Measurements from ENCODE around the gene OR2T10.
"Not testable (repeated sequence)": the region's sequence is repeated elsewhere in the genome, so short reads cannot be mapped to it uniquely, and the experiment has no call there.

The OR2T10 gene, protein sequence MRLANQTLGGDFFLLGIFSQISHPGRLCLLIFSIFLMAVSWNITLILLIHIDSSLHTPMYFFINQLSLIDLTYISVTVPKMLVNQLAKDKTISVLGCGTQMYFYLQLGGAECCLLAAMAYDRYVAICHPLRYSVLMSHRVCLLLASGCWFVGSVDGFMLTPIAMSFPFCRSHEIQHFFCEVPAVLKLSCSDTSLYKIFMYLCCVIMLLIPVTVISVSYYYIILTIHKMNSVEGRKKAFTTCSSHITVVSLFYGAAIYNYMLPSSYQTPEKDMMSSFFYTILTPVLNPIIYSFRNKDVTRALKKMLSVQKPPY

DNA sequence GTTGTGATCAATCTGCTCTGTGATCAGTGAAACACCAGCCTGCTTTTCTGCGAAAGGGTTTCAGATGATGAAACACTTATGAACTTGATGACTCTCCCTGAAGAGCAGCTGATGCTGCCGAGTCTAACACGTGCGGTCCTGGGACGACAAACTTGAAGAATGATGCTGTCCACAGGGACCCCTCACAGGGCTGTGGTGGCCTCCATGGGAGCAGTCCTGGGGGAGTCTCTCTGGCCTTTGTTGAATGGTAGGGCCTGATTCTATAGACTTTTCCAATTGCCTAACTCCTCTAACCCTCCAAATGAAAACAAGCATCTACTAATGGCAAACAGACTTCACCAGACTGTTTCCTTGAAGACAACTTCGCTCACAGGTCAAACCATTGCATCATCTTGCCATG is at the start of gene OR2T10:
Gene OR2T10 (minus strand): TSS at position 112 of the 400 bp plus-strand sequence. CDS start 3,932 bp downstream, outside the sequence.
- FAIRE-seq (no peak), DNase-seq (ENCODE audit: insufficient read length, low spot score) (no peak)

DNA sequence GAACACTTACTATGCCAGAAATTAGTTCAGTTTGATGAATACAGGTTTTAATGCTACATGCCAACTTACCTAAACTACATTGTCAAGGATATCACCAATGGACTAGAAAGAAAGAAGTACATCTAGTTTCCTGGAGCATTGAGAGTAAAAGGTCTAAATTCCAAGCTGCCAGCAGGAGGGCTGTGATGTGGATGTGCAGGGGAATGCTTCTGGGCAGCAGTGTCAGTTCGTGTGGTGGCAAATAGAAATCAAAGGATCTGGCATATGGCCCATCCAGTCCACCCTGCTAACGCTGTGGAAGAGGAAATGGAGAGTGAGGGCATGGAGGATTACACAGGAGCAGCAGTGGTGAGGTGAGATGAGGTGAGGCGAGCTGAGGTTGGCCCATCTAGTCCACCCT is 47.7 kb upstream of the OR2T10 start, which contains the start of gene OR2T35:
Gene OR2T35 (minus strand): TSS at position 101 of the 400 bp plus-strand sequence. CDS start 6,020 bp downstream, outside the sequence.
- not testable (repeated sequence) for DNase-seq (ENCODE audit: insufficient read length, low spot score); FAIRE-seq

DNA sequence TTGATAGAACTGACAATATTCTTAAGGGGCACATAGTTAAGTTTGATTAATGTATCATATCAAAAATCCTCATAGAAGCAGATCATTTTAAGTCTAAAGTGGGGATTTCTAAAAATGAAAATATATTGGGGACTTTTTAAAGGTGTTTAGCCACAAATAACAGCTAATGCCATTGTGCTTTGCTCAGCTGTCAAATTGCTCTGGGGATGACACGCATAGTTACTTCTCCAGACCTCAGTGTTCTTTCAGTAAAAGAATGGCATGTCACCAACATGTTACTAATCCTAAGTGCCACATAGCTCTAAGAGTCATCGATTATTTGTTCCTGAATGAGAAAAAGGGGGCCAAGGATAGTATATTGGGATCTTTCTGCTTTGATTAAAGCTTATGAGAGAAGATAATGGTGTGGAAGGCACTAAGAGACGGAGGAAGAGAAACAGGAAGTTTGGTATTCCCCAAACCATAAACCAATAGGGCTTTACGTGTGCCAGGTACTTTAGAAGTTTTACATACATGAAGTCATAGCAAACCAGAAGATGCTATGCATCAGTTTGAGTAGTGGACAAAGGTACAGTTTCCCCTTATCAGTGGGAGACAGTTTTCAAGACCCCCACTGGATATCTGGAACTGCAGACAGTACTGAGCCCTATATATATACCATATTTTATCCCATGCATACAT is 45.6 kb upstream of the OR2T10 start:
- FAIRE-seq = peak; percentile 59
- not testable (repeated sequence) for DNase-seq (ENCODE audit: insufficient read length, low spot score)

DNA sequence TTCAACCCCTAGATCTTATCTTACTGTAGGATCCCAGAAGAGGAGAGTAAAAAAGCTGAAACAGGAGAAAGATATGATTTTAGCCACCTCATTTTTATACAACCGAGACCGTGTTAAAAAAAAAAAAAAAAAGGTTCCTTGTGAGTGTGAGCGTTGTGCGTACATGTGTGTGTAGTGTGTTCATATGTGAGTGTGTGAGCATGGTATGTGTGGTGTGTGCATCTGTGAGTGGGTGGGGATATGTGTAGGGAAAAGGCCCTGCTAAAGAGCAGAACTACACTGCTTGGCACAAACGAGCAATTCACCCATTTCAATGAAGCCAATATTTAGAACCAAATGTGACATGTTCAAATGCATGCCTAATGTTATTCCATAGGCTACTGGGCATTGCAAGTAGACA is 44.1 kb upstream of the OR2T10 start:
- not testable (repeated sequence) for FAIRE-seq; DNase-seq (ENCODE audit: insufficient read length, low spot score)

DNA sequence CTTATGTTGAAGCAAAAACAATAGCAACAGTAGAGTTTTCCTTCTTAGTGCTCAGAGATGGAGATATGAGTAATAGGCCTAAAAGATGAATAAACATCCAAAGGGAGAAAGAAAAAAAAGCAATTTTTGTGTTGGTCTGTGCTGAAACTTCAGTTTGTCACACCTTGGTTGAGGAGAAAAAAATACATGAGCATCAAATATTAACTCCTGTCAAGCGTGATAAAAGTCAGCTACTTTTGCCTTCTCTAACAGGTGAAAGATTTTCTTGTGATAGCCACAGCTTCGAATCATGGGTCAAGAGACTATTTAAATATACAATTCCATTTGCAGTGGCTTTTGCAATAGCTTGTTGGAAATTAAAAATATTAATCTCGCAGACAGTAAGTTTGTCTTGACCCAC is 43.4 kb upstream of the OR2T10 start:
- FAIRE-seq; DNase-seq (ENCODE audit: insufficient read length, low spot score): not testable (repeated sequence)

- DNase-seq (ENCODE audit: insufficient read length, low spot score) = not testable (repeated sequence)
- peak; percentile 66 for FAIRE-seq
These were observed 42.2 kb upstream of the OR2T10 start for GRCh38 chr1:248639652-248640051.

- FAIRE-seq; DNase-seq (ENCODE audit: insufficient read length, low spot score): not testable (repeated sequence)
These were observed 39.1 kb upstream of the OR2T10 start for GRCh38 chr1:248636612-248637011.

- FAIRE-seq; DNase-seq (ENCODE audit: insufficient read length, low spot score): not testable (repeated sequence)
These were observed 37.5 kb upstream of the OR2T10 start, which contains the start of gene OR2T11 for GRCh38 chr1:248634991-248635390. Gene OR2T11 (minus strand): TSS chr1:248635091. CDS start chr1:248627128, 7,963 bp downstream.

GRCh38 chr1:248631354-248632008 is 34.0 kb upstream of the OR2T10 start:
- FAIRE-seq (no peak), DNase-seq (ENCODE audit: insufficient read length, low spot score) (no peak)

- FAIRE-seq = no peak
These were observed 33.1 kb upstream of the OR2T10 start for GRCh38 chr1:248630551-248630950.

GRCh38 chr1:248627971-248628844 is 30.7 kb upstream of the OR2T10 start:
- DNase-seq (ENCODE audit: insufficient read length, low spot score) = no peak
- FAIRE-seq = no peak

More at GRCh38 chr1:248630551-248630950, 33.1 kb upstream of the OR2T10 start:
- no peak for DNase-seq (ENCODE audit: insufficient read length, low spot score)

DNA sequence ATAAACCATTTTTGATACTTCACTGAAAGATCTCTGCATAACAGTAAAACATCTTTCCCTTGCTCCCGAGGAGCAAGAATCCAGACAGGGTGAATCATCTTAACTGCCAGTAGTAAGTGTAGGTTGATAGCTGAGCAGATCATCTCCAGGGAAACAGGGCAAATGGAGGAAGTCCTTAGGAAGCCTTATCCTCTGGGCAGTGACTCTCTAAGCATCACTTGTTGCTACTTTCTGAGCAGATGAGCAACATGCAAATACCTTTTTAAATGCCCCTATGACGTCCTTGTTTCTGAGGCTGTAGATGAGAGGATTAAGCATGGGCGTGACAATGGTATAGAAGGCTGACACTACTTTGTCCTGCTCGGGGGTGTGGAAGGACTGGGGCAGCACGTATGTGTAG is 28.5 kb upstream of the OR2T10 start:
- DNase-seq (ENCODE audit: insufficient read length, low spot score) (no peak), FAIRE-seq (no peak)

- DNase-seq (ENCODE audit: insufficient read length, low spot score) = no peak
- FAIRE-seq = no peak
These were observed 27.7 kb upstream of the OR2T10 start for GRCh38 chr1:248625166-248625565.

GRCh38 chr1:248622570-248623001 is 25.1 kb upstream of the OR2T10 start:
- FAIRE-seq (no peak), DNase-seq (ENCODE audit: insufficient read length, low spot score) (peak; percentile 56)

DNA sequence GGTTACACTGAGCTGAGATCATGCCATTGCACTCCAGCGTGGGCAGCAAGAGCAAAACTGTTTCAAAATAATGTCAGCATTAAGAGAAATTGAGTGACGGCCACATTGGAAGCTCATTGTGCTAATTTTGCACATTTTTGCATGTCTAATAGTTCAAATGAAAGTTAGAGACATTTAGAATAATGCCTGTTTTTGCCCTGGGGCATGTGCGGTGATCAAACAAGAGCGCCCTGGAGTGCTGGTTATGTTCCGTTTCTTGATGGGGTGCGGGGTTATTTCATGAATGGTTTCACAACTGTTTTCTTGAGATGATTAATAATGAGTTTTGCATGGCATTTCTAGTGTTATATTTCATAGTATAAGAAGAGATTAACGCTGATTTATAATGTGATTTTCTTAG is 24.3 kb upstream of the OR2T10 start:
- FAIRE-seq = no peak

GRCh38 chr1:248618878-248619277 is 21.4 kb upstream of the OR2T10 start:
- no peak for FAIRE-seq
- peak; percentile 46 for DNase-seq (ENCODE audit: insufficient read length, low spot score)

More for the DNA sequence above, 24.3 kb upstream of the OR2T10 start:
- no peak for DNase-seq (ENCODE audit: insufficient read length, low spot score)

GRCh38 chr1:248618119-248618518 is 20.6 kb upstream of the OR2T10 start:
- DNase-seq (ENCODE audit: insufficient read length, low spot score) = no peak
- FAIRE-seq = no peak

DNA sequence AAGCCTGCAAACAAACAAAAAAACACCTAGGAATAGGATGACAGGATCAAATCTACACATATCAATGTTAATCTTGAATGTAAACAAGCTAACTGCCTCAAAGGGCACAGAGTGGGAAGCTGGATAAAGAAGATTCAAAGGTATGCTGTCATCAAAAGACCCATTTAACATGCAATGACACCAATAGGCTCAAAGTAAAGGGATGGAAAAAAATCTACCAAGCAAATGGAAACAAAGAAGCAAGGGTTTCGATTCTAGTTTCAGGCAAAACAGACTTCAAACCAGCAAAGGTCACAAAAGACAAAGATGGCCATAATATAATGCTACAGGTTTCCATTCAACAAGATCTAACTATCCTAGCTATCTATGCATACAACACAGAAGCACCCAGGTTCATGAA is 16.2 kb upstream of the OR2T10 start:
- DNase-seq (ENCODE audit: insufficient read length, low spot score) (no peak), FAIRE-seq (no peak)

DNA sequence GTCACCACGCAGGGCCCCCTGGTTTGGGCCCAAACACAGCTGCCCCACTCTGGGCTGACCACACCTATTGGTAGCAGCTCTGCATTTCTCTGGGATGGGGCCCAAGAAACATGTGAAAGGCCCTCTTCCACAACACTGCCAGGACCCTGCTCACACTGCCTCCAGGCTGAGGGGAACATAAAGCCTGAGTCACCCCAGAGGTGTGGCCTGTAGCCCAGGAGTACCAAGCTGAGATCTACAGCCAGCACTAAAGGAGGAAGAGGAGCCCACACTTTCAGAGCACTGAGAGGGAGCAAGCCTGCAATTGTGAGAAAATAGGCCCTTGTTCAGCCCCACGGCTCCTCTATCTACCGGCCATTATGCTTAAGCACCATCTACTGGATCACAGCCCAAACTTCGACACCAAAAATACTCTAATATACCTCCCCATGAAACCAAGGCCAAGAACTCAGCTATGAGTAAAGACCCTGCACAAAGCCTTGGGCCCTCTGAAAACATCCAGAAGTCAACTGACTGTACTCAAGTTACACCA is 14.4 kb upstream of the OR2T10 start:
- no peak for DNase-seq (ENCODE audit: insufficient read length, low spot score)
- FAIRE-seq = no peak

- no peak for DNase-seq (ENCODE audit: insufficient read length, low spot score)
These were observed 12.8 kb upstream of the OR2T10 start for GRCh38 chr1:248610301-248610700.

More at GRCh38 chr1:248610301-248610700, 12.8 kb upstream of the OR2T10 start:
- no peak for FAIRE-seq

Measured in HTR-8/SVneo (cell line).